ENCODE measurements around the gene PITRM1.
A peak's percentile ranks its signal among the peaks of the same experiment; 100 is the strongest.
"Not testable (repeated sequence)": the region's sequence is repeated elsewhere in the genome, so short reads cannot be mapped to it uniquely, and the experiment has no call there.

PITRM1 gene

GRCh38 chr10:3196958-3197347, 24.4 kb upstream of the PITRM1 start:
- DNase-seq, result no peak

- DNase-seq, result no peak
These were observed 23.9 kb upstream of the PITRM1 start for GRCh38 chr10:3196482-3196881.

- DNase-seq, result no peak
These were observed 23.1 kb upstream of the PITRM1 start for GRCh38 chr10:3195726-3196125.

GRCh38 chr10:3195286-3195685, 22.7 kb upstream of the PITRM1 start:
- no peak for DNase-seq

DNA sequence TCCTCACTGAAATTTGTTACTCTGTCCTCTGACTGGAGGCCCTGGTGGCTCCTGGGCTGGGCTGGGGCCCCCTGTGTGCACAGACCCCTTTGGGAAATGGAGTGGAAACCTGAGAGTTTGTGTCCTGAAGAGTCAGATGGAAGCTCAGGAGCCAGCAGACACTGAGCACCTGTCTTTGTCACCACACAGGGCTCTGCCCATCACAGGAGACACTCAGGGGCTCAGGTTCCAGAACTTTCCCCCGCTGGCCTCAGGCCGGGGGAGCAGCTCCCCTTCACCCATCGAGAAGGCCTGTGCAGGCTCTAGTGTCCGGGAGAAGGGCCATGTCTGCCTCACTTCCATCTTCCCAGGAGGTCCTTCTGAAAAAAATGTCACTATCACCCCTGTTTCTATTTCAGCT, 22.3 kb upstream of the PITRM1 start:
- DNase-seq, result no peak

GRCh38 chr10:3193751-3194150, 21.2 kb upstream of the PITRM1 start:
- DNase-seq, result no peak

DNA sequence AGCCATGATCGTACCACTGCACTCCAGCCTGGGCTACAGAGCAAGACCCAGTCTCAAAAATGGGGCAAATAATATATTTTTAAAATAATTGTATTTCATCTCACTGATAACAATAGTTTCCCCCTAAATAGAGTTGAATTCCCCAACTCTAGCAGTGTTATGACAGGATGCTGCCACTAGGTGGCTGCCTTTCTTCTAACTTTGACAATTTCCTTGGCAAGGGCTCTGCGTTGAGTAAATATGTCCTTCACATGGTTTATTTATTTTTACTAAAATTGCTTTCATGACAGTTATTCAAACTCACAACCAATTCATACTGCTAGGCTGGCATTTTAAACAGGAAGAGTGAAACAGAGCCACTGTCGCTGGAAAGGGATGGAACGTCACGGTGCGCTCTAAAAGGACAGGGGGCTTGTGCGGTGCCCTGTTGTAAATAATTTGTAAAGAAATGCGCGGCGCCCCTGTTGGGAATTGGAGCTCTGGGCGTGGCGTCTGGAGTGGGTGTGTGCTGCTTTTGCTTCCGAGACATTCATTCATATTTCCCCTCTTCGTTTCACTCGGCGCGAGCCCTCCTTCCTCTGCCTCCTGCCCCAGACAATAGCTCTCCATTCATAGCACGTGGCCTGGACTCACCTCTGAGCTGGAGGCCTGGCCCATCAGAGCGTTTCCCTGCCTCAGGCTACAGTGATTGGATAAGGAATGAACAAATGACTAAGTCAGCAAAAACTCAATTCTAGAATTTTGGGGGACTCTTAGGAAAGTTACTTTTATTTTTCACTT, 20.5 kb upstream of the PITRM1 start:
- DNase-seq, result peak; percentile 27 to 58

DNA sequence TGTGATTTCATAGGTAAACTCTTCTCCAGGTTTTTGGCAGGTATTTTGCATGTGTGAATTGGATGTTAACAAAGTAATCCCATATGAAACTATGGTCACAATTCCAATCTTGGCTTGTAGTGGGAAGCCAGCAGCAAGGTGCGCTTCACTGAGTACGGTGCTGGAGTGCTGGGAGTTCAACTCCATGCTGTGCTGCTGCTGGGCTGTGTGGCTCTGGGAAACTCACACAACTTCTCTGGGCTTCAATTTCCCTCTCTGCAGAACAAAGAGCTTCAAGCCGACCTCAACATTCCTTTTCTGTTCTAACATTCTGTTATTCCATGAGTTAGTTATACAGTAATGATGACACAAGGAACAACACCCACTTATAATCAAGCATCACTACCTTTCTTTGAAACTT, 18.2 kb upstream of the PITRM1 start:
- no peak for DNase-seq

DNA sequence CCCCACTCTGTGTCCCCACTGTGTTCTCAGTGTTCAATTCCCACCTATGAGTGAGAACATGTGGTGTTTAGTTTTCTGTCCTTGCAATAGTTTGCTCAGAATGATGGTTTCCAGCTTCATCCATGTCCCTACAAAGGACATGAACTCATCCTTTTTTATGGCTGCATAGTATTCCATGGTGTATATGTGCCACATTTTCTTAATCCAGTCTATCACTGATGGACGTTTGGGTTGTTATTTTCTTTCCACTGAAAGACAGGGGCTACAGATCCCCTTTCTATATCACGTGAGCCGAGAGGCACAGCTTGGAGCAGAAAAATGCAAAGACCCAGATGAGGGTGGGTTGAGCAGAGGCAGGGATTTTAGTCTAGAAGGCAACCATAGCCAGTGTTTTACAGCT, 14.6 kb upstream of the PITRM1 start:
- not testable (repeated sequence) for DNase-seq

- peak; percentile 43 to 45 for DNase-seq
These were observed 13.8 kb upstream of the PITRM1 start for GRCh38 chr10:3186368-3186767.

DNA sequence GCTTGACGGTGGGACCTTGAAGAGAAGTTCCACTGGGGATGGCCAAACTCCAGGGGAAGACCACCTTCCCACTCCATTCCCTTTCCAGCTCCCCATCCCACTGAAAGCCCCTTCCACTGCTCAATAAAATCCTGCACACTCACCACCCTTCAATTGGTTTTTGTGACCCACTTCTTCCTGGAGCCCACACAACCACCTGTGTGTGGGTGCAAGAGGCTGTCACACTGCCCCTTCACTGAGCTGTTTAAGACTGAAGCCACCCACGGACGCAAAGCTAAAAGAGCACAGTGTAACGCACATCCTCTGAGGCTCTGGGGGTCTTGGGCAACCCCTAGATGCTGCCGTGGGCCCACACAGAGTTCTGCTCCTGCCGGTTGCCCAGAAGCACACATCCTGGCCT, 12.8 kb upstream of the PITRM1 start:
- DNase-seq, result no peak

- DNase-seq, result no peak
These were observed 7.9 kb upstream of the PITRM1 start for GRCh38 chr10:3180355-3181025.

DNA sequence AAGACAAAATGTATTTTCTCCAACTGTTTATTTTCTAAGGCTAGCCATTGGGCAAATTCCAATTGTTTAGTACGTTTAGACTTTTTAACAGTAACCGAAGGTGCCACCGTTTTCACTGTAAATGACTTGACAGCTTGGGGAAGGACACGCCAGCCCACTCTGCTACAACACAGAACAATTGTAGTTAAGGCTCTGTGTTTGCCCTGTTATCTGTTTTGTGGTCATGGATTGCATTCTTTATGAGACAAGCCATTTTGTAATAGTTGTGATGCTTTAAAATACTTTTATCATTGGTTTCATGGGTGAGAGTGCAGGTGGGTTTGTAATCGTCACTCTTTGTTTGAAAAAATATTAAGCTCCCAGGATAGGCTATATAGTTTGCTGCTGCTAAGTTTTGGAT, 6.6 kb upstream of the PITRM1 start:
- no peak for DNase-seq

DNA sequence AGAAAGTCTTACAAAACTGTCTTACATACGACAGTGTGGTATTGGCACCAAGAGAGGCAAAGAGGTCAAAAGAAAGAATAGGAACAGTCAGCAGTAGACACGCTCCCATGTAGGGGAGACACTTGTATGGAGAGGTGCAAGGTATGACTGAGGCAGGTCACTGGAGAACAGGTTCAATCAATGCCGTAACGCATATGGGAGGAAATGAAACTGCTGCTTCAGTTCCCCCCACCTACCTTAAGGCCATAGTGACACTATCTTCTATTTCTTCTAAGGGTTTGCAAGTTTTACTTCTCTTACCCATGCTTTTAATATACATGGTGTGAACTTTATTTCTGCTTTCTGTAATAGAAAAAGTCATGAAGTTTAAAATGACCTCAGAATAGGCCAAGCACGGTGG, 5.5 kb upstream of the PITRM1 start:
- DNase-seq, result no peak

- no peak for DNase-seq
These were observed 743 bp upstream of the PITRM1 start for GRCh38 chr10:3173171-3173878.

- DNase-seq, result peak; percentile 31 to 47
These were observed 519 bp downstream of the PITRM1 start for GRCh38 chr10:3172081-3172445.

- DNase-seq, result not testable (repeated sequence)
These were observed 1.1 kb downstream of the PITRM1 start for GRCh38 chr10:3171488-3171887.

DNA sequence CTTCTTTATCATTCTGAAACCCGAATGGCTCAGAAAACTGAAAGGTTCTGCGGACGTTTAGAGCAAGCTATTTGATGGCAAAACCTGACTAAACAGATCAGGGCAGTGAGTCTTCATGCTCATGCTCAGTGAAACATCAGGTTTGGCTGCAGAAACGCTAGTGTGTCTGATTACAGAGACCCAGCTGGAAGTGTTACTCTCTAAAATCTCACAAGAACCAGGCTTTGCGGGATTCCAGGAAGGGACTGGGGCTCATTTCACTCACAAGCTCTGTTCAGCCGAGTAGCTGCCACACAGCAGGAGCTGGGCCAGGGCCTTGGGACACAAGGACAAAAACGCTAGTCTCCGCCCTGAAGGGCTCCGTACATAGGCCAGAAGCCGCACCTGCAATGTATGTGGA, 2.9 kb downstream of the PITRM1 start:
- no peak for DNase-seq

DNA sequence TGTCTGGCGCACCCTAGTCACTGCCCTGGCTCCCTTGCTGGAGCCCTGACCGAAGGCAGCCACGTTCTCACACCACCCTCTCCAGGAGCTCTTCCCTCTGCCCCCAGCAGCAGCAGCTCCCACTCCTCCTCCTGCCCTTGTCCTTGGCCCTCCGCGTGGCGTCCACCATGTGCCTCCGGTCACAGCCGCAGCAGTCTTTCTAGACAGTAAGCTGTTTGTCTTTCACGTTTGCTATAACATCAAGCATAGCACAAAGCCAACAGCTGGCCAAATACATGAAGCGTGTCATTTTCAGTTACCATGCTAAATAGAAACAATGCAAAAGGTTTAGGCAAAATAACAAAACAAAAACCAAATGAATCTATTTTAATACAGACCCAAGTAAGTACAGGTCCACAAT, 3.3 kb downstream of the PITRM1 start:
- DNase-seq, result no peak

DNA sequence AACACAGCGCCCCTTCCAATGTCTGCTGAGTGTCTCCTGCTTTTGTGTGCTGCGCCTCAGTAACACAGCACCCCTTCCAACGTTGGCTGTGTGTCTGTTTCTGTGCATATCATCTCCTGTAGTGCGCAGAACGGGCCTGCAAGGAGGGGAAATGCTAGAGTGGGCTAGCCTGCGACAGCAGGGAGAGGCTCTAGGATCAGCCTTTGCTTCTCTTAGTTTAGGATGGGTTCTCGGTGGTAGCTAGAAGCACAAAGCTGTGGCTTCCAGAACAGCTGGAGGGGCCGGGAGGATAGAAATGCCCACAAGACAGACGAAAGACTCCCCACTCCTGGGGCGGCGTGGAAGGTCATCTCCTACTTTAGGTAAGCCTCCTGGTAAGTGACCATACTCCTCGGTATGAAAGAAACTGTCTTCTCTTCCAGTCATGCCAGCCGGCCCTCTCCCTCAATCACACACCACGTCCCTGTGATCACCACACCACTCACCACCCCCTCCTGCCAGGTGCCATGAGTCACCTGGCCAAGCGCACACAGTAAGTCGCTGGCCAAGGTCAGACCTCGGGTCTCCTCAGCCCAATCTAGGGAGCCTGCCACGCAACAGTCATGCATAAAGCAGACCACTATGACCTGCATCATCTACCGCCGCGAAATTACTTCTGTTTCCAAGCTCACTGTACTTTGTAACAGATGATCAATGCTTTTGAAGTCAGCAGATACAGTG, 4.8 kb downstream of the PITRM1 start:
- no peak for DNase-seq

DNA sequence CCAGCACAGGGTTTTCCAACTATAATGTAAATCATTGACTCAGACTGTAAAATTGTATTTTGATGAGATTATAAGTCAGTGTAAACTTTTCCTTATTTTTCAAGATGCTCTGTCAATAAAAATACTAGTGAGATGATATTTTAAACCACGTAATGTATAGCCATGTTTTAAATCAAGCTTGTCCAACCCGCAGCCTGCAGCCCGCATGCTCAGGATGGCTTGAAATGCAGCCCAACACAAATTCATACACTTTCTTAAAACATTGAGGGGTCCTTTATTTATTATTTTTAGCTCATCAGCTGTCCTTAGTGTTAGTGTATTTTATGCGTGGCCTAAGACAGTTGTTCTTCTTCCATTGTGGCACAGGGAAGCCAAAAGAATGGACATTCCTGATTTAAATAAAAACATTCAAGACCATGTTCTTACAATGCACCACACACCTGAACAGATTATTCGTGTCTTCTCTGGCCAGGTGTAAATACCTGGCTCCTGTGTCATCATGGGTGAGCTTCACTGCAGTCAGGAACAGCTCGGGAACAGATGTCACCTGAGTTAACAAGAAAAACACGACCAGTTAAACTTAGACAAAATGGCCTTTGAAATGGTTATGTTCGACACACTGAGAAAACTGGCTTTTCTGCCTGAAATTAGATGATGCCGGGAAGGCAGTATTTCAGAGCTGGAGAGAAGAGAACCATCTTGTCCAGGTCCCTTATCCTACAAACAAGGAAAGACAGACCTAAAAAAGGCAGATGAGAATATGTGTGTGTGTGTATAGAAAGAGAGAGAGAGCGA, 5.9 kb downstream of the PITRM1 start:
- DNase-seq, result no peak

DNA sequence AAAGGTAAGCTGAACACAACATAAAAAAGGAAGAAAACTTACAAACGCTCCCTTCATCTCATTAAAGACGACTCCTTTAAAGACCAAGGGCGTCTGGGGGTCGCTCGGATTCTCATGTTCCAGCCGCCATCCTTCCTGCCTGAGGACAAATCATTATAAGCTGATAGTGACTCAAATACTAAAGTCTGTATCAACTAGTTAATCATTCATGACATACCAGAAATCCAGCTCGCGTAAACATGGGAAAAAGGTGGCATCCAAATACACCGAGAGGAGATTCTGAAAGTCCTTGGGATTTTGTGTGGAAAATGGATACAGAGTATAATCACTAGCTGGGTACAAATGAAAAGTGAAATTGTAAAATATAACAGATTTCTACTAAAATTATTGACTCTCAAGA, 7.4 kb downstream of the PITRM1 start:
- DNase-seq, result no peak

- no peak for DNase-seq
These were observed 8.7 kb downstream of the PITRM1 start for GRCh38 chr10:3163879-3164278.

All from CD4-positive, alpha-beta T cell treated with Interferon alpha-2 for 1 hour (primary cell).